Stimulated activated CD4-positive, alpha-beta T cell treated with anti-CD3 and anti-CD28 coated beads, Interleukin-12 subunit alpha, Interleukin-12 subunit beta, amount 100 ng/mL, for 24 hours (primary cell): Measurements from ENCODE around the gene KLK2.

Experiments
- DNase-seq, 2 experiments: peaks; one replicate each; pipeline ENCODE4 v3.0.0-alpha.2; 2020; ENCODE audit warnings: low read depth in 2 of 2

KLK2 gene

DNA sequence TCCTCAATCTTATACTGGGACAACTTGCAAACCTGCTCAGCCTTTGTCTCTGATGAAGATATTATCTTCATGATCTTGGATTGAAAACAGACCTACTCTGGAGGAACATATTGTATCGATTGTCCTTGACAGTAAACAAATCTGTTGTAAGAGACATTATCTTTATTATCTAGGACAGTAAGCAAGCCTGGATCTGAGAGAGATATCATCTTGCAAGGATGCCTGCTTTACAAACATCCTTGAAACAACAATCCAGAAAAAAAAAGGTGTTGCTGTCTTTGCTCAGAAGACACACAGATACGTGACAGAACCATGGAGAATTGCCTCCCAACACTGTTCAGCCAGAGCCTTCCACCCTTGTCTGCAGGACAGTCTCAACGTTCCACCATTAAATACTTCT is 22.5 kb upstream of the KLK2 start:
- DNase-seq = no peak

- no peak for DNase-seq
Measured at GRCh38 chr19:50851620-50852019, 21.6 kb upstream of the KLK2 start.

GRCh38 chr19:50854636-50855410 is 18.4 kb upstream of the KLK2 start, which contains the start of gene KLK3:
KLK3 (plus strand) TSS chr19:50854915; CDS start chr19:50854956, 41 bp downstream.
- no peak for DNase-seq

DNA sequence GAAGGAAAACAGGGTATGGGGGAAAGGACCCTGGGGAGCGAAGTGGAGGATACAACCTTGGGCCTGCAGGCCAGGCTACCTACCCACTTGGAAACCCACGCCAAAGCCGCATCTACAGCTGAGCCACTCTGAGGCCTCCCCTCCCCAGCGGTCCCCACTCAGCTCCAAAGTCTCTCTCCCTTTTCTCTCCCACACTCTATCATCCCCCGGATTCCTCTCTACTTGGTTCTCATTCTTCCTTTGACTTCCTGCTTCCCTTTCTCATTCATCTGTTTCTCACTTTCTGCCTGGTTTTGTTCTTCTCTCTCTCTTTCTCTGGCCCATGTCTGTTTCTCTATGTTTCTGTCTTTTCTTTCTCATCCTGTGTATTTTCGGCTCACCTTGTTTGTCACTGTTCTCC is 15.9 kb upstream of the KLK2 start:
- DNase-seq = no peak

DNA sequence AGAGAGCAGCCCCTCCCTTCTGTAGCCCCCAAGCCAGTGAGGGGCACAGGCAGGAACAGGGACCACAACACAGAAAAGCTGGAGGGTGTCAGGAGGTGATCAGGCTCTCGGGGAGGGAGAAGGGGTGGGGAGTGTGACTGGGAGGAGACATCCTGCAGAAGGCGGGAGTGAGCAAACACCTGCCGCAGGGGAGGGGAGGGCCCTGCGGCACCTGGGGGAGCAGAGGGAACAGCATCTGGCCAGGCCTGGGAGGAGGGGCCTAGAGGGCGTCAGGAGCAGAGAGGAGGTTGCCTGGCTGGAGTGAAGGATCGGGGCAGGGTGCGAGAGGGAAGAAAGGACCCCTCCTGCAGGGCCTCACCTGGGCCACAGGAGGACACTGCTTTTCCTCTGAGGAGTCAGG is 14.4 kb upstream of the KLK2 start:
- no peak for DNase-seq

GRCh38 chr19:50859849-50860248 is 13.4 kb upstream of the KLK2 start:
- no peak for DNase-seq

GRCh38 chr19:50861010-50861409 is 12.2 kb upstream of the KLK2 start:
- DNase-seq = no peak

DNA sequence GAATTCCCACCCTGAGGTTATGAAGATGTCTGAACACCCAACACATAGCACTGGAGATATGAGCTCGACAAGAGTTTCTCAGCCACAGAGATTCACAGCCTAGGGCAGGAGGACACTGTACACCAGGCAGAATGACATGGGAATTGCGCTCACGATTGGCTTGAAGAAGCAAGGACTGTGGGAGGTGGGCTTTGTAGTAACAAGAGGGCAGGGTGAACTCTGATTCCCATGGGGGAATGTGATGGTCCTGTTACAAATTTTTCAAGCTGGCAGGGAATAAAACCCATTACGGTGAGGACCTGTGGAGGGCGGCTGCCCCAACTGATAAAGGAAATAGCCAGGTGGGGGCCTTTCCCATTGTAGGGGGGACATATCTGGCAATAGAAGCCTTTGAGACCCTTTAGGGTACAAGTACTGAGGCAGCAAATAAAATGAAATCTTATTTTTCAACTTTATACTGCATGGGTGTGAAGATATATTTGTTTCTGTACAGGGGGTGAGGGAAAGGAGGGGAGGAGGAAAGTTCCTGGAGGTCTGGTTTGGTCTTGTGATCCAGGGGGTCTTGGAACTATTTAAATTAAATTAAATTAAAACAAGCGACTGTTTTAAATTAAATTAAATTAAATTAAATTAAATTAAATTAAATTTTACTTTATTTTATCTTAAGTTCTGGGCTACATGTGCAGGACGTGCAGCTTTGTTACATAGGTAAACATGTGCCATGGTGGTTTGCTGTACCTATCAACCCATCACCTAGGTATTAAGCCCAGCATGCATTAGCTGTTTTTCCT is 11.5 kb upstream of the KLK2 start:
- DNase-seq = no peak

DNA sequence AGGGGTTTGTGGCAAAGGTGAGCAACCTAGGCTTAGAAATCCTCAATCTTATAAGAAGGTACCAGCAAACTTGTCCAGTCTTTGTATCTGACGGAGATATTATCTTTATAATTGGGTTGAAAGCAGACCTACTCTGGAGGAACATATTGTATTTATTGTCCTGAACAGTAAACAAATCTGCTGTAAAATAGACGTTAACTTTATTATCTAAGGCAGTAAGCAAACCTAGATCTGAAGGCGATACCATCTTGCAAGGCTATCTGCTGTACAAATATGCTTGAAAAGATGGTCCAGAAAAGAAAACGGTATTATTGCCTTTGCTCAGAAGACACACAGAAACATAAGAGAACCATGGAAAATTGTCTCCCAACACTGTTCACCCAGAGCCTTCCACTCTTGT is 3.8 kb upstream of the KLK2 start:
- no peak for DNase-seq

DNA sequence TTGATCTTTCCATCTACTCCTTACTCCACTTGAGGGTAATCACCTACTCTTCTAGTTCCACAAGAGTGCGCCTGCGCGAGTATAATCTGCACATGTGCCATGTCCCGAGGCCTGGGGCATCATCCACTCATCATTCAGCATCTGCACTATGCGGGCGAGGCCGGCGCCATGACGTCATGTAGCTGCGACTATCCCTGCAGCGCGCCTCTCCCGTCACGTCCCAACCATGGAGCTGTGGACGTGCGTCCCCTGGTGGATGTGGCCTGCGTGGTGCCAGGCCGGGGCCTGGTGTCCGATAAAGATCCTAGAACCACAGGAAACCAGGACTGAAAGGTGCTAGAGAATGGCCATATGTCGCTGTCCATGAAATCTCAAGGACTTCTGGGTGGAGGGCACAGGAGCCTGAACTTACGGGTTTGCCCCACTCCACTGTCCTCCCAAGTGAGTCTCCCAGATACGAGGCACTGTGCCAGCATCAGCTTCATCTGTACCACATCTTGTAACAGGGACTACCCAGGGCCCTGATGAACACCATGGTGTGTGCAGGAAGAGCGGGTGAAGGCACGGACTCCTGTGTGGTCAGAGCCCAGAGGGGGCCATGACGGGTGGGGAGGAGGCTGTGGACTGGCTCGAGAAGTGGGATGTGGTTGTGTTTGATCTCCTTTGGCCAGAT is 2.7 kb upstream of the KLK2 start:
- DNase-seq = peak in 1 of 2 experiments; percentile 24

DNA sequence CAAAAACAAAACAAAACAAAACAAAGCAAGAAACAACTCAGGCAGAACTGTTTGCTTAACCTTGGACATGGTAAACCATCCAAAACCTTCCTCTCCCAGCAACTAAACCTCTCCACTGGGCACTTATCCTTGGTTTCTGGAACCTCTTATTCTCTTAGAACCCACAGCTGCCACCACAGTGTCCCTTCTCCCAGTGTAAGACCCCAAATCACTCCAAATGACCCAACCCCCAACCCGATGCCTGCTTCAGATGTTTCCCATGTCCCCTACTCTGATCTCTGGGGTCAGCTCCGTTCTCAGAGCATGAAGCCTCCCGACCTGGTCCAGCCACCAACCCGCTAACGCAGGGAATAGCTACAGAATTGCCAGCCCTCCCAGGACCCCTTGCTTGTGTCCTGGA is 972 bp downstream of the KLK2 start:
- no peak for DNase-seq

- no peak for DNase-seq
Measured at GRCh38 chr19:50875795-50876422, 2.7 kb downstream of the KLK2 start.

DNA sequence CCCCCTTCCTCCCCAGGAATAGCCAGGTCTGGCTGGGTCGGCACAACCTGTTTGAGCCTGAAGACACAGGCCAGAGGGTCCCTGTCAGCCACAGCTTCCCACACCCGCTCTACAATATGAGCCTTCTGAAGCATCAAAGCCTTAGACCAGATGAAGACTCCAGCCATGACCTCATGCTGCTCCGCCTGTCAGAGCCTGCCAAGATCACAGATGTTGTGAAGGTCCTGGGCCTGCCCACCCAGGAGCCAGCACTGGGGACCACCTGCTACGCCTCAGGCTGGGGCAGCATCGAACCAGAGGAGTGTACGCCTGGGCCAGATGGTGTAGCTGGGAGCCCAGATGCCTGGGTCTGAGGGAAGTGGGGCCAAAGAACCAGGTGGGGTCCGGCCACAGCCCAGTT is 3.2 kb downstream of the KLK2 start:
- no peak for DNase-seq

DNA sequence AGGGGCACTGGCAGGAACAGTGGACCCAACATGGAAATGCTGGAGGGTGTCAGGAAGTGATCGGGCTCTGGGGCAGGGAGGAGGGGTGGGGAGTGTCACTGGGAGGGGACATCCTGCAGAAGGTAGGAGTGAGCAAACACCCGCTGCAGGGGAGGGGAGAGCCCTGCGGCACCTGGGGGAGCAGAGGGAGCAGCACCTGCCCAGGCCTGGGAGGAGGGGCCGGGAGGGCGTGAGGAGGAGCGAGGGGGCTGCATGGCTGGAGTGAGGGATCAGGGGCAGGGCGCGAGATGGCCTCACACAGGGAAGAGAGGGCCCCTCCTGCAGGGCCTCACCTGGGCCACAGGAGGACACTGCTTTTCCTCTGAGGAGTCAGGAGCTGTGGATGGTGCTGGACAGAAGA is 4.1 kb downstream of the KLK2 start:
- DNase-seq = no peak

DNA sequence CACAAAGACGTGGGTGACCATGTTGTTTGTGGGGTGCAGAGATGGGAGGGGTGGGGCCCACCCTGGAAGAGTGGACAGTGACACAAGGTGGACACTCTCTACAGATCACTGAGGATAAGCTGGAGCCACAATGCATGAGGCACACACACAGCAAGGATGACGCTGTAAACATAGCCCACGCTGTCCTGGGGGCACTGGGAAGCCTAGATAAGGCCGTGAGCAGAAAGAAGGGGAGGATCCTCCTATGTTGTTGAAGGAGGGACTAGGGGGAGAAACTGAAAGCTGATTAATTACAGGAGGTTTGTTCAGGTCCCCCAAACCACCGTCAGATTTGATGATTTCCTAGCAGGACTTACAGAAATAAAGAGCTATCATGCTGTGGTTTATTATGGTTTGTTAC is 5.6 kb downstream of the KLK2 start:
- no peak for DNase-seq

GRCh38 chr19:50880241-50880640 is 7.0 kb downstream of the KLK2 start:
- DNase-seq = no peak

- no peak for DNase-seq
Measured at GRCh38 chr19:50882188-50882587, 8.9 kb downstream of the KLK2 start.

- no peak for DNase-seq
Measured at GRCh38 chr19:50889638-50890037, 16.4 kb downstream of the KLK2 start.

DNA sequence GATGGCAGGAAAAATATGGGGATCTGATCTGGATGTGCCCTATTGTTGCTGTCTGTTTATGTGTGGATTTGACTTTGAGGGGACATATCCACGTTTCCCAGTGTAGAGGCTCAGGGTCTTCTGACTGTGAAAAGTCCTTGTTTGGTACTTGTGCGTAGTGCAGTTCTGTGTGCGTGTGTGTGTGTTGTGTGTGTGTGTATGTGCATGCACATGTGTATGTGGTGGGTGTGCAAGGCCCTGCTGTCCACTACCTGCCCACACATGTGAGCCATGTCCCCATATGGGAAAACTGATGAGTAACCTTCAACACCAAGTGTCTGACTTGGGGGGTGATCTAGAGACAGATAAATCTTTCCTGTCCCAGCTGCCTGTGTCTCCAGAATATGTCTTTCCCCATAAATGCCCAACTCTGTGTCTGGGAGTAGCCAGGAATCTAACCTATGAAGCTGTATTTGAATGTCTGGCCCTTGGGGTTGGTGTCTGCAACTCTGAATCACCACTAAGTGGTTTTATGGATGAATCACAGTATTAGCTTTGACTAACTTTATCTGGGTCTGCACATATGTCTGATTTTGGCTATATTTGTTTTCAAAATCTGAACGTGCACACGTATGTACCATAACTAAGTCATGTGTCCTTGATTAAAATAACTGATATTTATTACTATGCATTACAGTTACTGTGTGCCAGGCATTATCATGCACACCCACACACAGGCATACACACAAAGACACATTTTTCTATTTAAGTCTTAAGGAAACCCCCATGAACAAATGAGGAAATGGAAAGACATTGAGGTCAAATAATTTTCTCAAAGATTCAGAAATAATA is 17.4 kb downstream of the KLK2 start:
- DNase-seq = no peak

GRCh38 chr19:50891253-50891625 is 18.0 kb downstream of the KLK2 start:
- no peak for DNase-seq

DNA sequence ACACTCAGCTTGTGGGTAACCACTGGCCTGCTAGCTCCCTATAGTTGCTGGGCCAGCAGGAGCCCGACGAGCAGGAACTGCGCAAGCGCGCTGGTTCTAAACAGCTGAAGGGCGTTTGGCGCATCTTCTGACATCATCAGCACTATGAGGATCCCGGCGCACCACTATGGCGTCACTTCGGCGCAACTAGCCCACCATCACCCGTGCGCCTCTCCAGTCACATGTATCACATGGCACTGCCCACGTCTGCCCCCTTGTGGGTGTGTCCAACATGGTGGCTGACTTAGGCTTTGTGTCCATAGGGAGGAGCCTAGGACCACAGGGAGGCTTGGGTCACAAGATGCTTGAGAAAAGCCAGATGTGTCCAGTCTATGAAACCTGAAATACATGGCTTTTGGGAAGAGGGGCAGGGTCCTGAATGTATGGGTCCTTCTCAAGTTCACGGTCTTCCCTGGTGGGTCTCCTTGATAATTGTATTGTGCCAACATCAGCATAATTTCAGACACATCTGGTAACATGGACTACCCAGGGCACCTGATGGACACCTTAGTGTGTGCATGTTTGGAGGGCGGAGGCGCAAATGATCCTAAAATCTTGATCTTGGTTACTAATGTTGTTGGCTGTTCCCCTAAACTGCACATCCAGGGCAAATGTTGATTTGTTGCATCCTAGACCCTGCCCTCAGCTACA is 20.0 kb downstream of the KLK2 start:
- DNase-seq = no peak
